HCT116 (cell line): Measurements from ENCODE around the gene PLEKHG5.

Experiments used
- CBX3 ChIP-seq: IDR thresholded peaks from 2 replicates; pipeline ENCODE4 v1.6.1; 2012; ENCODE audit warnings: low read depth
- CEBPB ChIP-seq: IDR thresholded peaks from 2 replicates; pipeline ENCODE4 v1.6.1; 2012; ENCODE audit warnings: low read depth
- EZH2 ChIP-seq: fragments of 200-600 bp; sonication (generic); IDR thresholded peaks from 2 replicates; pipeline ENCODE4 v1.6.1; 2017; ENCODE audit warnings: antibody characterized with exemption, mixed run types
- POLR2A ChIP-seq: IDR thresholded peaks from 2 replicates; pipeline ENCODE4 v1.7.0; 2011; ENCODE audit warnings: borderline replicate concordance; ENCODE audit not compliant: insufficient read depth, insufficient read length; ENCODE audit errors: extremely low read depth
- POLR2AphosphoS5 ChIP-seq: IDR thresholded peaks from 2 replicates; pipeline ENCODE4 v1.6.1; 2011; ENCODE audit warnings: mild to moderate bottlenecking, low read depth, low read length, moderate library complexity
- SIN3A ChIP-seq: IDR thresholded peaks from 2 replicates; pipeline ENCODE4 v1.6.1; 2012; ENCODE audit warnings: low read depth
- YY1 ChIP-seq: IDR thresholded peaks from 2 replicates; pipeline ENCODE4 v1.6.1; 2011; ENCODE audit warnings: low read length, low read depth, moderate library complexity, mild to moderate bottlenecking; ENCODE audit not compliant: insufficient replicate concordance; ENCODE audit errors: extremely low read depth
- ZNF274 ChIP-seq: fragments of 200-500 bp; sonication (Bioruptor generic); IDR thresholded peaks from 2 replicates; pipeline ENCODE4 v1.6.1; 2014; ENCODE audit warnings: mild to moderate bottlenecking, low read depth, low read length, inconsistent platforms
- TF ChIP-seq, protein P1 (sequence below): IDR thresholded peaks from 2 replicates; pipeline ENCODE4 v1.6.1; 2012; ENCODE audit warnings: low read depth
- TF ChIP-seq, protein P2 (sequence below), 3 experiments: fragments of 200-600 bp in 1 of 3; sonication (generic) in 1 of 3; IDR thresholded peaks in 2 of 3; conservative IDR thresholded peaks in 1 of 3; 2 replicates each; pipeline ENCODE4 v1.5.1; 2012 to 2017; ENCODE audit warnings: low read depth in 2 of 3, low read length in 2 of 3, antibody characterized with exemption in 1 of 3, borderline replicate concordance in 1 of 3, control low read depth in 1 of 3, mild to moderate bottlenecking in 1 of 3, mixed read lengths in 1 of 3, mixed run types in 1 of 3, moderate library complexity in 1 of 3; ENCODE audit not compliant: insufficient read depth in 1 of 3
- TF ChIP-seq, protein P3 (sequence below): IDR thresholded peaks from 2 replicates; pipeline ENCODE4 v1.6.1; 2012
- TF ChIP-seq, protein P4 (sequence below): IDR thresholded peaks from 2 replicates; pipeline ENCODE4 v1.6.1; 2011; ENCODE audit warnings: mild to moderate bottlenecking, low read length, moderate library complexity; ENCODE audit not compliant: insufficient replicate concordance; ENCODE audit errors: extremely low read depth

DNA sequence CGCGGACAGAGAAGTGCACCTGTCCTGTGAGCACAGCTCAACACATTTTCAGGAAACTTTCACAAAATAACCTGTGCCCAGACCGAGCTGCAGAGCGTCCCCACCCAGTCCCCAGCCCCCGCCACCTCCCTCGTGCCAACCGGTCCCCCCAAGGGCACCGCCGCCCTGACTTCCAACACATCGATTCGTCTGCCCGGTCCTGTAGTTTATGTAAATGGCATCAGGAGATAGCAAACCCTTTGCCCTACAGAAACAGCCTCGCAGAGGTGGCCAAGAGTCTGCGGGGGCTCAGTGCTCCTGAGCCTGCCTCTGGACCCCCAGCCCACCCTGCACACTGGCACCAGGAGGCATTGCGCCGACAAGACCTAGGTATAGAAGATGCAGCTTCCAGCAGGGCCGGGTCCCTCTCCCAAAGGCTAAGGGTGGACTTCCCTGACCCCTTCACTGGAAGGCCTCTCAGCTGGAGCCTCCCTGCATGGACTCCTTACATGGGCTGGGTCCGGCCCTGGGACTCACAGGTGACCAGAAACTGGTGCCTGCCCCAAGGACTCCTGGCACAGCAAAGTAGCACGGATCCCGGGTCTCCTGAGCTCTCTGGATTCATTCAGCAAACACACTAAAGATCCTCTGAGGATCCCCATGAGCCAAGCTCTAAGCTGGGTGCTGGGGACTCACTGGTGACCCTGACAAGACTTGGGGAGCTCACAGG, 6.6 kb upstream of the PLEKHG5 start:
- TF ChIP-seq EZH2 (no peak), POLR2A (no peak), CEBPB (no peak), SIN3A (no peak), POLR2AphosphoS5 (no peak), YY1 (no peak), CBX3 (no peak), ZNF274 (no peak)
- TF ChIP-seq, protein P1, sequence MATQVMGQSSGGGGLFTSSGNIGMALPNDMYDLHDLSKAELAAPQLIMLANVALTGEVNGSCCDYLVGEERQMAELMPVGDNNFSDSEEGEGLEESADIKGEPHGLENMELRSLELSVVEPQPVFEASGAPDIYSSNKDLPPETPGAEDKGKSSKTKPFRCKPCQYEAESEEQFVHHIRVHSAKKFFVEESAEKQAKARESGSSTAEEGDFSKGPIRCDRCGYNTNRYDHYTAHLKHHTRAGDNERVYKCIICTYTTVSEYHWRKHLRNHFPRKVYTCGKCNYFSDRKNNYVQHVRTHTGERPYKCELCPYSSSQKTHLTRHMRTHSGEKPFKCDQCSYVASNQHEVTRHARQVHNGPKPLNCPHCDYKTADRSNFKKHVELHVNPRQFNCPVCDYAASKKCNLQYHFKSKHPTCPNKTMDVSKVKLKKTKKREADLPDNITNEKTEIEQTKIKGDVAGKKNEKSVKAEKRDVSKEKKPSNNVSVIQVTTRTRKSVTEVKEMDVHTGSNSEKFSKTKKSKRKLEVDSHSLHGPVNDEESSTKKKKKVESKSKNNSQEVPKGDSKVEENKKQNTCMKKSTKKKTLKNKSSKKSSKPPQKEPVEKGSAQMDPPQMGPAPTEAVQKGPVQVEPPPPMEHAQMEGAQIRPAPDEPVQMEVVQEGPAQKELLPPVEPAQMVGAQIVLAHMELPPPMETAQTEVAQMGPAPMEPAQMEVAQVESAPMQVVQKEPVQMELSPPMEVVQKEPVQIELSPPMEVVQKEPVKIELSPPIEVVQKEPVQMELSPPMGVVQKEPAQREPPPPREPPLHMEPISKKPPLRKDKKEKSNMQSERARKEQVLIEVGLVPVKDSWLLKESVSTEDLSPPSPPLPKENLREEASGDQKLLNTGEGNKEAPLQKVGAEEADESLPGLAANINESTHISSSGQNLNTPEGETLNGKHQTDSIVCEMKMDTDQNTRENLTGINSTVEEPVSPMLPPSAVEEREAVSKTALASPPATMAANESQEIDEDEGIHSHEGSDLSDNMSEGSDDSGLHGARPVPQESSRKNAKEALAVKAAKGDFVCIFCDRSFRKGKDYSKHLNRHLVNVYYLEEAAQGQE = no peak
- TF ChIP-seq, protein P2, sequence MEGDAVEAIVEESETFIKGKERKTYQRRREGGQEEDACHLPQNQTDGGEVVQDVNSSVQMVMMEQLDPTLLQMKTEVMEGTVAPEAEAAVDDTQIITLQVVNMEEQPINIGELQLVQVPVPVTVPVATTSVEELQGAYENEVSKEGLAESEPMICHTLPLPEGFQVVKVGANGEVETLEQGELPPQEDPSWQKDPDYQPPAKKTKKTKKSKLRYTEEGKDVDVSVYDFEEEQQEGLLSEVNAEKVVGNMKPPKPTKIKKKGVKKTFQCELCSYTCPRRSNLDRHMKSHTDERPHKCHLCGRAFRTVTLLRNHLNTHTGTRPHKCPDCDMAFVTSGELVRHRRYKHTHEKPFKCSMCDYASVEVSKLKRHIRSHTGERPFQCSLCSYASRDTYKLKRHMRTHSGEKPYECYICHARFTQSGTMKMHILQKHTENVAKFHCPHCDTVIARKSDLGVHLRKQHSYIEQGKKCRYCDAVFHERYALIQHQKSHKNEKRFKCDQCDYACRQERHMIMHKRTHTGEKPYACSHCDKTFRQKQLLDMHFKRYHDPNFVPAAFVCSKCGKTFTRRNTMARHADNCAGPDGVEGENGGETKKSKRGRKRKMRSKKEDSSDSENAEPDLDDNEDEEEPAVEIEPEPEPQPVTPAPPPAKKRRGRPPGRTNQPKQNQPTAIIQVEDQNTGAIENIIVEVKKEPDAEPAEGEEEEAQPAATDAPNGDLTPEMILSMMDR (IDR thresholded peaks at IDR 0.05 in 2 of 3, conservative IDR thresholded peaks at IDR 0.05 in 1 of 3; ENCODE audit: borderline replicate concordance in 1 of 3, insufficient read depth in 1 of 3, low read depth in 2 of 3, low read length in 2 of 3) = no peak
- TF ChIP-seq, protein P3, sequence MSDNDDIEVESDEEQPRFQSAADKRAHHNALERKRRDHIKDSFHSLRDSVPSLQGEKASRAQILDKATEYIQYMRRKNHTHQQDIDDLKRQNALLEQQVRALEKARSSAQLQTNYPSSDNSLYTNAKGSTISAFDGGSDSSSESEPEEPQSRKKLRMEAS = no peak
- TF ChIP-seq, protein P4, sequence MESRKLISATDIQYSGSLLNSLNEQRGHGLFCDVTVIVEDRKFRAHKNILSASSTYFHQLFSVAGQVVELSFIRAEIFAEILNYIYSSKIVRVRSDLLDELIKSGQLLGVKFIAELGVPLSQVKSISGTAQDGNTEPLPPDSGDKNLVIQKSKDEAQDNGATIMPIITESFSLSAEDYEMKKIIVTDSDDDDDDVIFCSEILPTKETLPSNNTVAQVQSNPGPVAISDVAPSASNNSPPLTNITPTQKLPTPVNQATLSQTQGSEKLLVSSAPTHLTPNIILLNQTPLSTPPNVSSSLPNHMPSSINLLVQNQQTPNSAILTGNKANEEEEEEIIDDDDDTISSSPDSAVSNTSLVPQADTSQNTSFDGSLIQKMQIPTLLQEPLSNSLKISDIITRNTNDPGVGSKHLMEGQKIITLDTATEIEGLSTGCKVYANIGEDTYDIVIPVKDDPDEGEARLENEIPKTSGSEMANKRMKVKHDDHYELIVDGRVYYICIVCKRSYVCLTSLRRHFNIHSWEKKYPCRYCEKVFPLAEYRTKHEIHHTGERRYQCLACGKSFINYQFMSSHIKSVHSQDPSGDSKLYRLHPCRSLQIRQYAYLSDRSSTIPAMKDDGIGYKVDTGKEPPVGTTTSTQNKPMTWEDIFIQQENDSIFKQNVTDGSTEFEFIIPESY = no peak
